Measurements from ENCODE around the gene GRM7. TPM values are rescaled to one million over a fixed set of nuclear protein-coding genes. Genes with fewer than 3 reads are reported as not detected.

The GRM7 gene
- total and polyA plus RNA-seq, 2 donors (not counting 1 experiment from before 2014, with no cell fraction given): not detected

DNA sequence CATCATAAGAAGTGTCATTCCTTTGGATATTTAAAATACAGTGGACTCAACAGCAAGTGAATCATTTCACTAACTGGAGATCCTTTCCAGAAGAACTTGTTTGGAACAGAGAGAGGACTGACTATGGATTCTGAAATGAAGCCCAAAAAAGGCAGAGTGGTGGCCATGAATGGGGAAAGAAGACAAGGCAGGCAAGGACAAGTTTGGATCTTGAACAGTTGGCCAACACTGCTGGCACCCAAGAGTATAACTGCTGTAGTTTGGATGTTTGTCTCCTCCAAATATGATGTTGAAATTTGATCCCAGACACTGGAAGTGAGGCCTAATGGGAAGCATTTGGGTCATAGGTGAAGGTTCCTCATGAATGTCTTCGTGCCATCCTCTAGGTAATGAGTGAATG, 686.9 kb downstream of the GRM7 start:
- H2AFZ ChIP-seq (ENCODE audit: low read length): no peak overlapping the region
- H3K4me1 ChIP-seq (ENCODE audit: control insufficient read depth, extremely low read depth, insufficient read depth, low read length): no peaks in the 10 kb centered on the region
- H4K20me1 ChIP-seq (ENCODE audit: control insufficient read depth, extremely low read depth, insufficient read depth, low read length): no peaks in the 10 kb centered on the region
- H3K79me2 ChIP-seq (ENCODE audit: control insufficient read depth, insufficient read depth, low read length): no peaks in the 10 kb centered on the region
- no peaks in the 10 kb centered on the region for H3K9me3 ChIP-seq (ENCODE audit: control insufficient read depth, insufficient read depth, low read depth, low read length)
- no peak for DNase-seq (ENCODE audit: low read depth in 2 of 2)
- no peak for TF ChIP-seq EZH2 (IDR thresholded peaks at IDR 0.05; ENCODE audit: low read length, missing control alignments)
- H3K36me3 ChIP-seq (ENCODE audit: control insufficient read depth, insufficient read depth, low read length): no peaks in the 10 kb centered on the region
- H3K27ac ChIP-seq (ENCODE audit: insufficient read depth, low read length): no peak overlapping the region
- no peaks in the 10 kb centered on the region for H3K27me3 ChIP-seq (ENCODE audit: control insufficient read depth, insufficient read depth, low read length)
- H3K4me2 ChIP-seq (ENCODE audit: extremely low read depth, insufficient read depth, low read length): no peak overlapping the region
- H3K9ac ChIP-seq (ENCODE audit: insufficient read depth, low read length): no peak overlapping the region
- H3K4me3 ChIP-seq (replicated peaks in 1 of 4; ENCODE audit: control extremely low read depth in 1 of 4, insufficient read depth in 1 of 4, low read depth in 3 of 4, low read length in 4 of 4): no peak overlapping the region

DNA sequence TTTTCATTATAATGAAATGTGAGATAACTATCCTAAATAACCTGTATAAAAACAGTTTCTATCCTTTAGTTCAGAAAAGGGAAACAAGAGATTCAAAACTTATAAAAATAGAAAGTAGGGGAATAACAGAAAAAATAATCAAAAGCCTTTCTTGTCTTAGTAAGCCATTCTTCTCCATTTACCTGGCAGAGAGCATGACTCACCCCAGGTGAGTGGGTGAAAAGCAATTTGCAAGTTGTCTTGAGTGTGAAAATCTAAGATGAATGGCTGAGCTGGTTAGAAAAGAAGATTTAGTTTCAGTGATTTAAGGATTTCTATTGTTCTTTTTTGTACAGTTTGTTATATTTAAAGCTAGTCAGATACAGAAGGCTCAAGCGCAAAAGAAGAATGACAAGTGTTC, 702.0 kb downstream of the GRM7 start:
- Histone ChIP-seq H2AFZ (ENCODE audit: low read length) (no peak overlapping the region), H3K4me1 (ENCODE audit: control insufficient read depth, extremely low read depth, insufficient read depth, low read length) (no peaks in the 10 kb centered on the region), H3K27ac (ENCODE audit: insufficient read depth, low read length) (no peak overlapping the region), H3K36me3 (ENCODE audit: control insufficient read depth, insufficient read depth, low read length) (no peaks in the 10 kb centered on the region), H3K27me3 (ENCODE audit: control insufficient read depth, insufficient read depth, low read length) (no peaks in the 10 kb centered on the region), H3K4me2 (ENCODE audit: extremely low read depth, insufficient read depth, low read length) (no peak overlapping the region), H3K4me3 (replicated peaks in 1 of 4; ENCODE audit: control extremely low read depth in 1 of 4, insufficient read depth in 1 of 4, low read depth in 3 of 4, low read length in 4 of 4) (no peak overlapping the region), H3K9ac (ENCODE audit: insufficient read depth, low read length) (no peak overlapping the region), H4K20me1 (ENCODE audit: control insufficient read depth, extremely low read depth, insufficient read depth, low read length) (no peaks in the 10 kb centered on the region), H3K9me3 (ENCODE audit: control insufficient read depth, insufficient read depth, low read depth, low read length) (no peaks in the 10 kb centered on the region), H3K79me2 (ENCODE audit: control insufficient read depth, insufficient read depth, low read length) (no peaks in the 10 kb centered on the region)
- no peak for DNase-seq (ENCODE audit: low read depth in 2 of 2)
- no peak for TF ChIP-seq EZH2 (IDR thresholded peaks at IDR 0.05; ENCODE audit: low read length, missing control alignments)
- TF ChIP-seq, protein P1, sequence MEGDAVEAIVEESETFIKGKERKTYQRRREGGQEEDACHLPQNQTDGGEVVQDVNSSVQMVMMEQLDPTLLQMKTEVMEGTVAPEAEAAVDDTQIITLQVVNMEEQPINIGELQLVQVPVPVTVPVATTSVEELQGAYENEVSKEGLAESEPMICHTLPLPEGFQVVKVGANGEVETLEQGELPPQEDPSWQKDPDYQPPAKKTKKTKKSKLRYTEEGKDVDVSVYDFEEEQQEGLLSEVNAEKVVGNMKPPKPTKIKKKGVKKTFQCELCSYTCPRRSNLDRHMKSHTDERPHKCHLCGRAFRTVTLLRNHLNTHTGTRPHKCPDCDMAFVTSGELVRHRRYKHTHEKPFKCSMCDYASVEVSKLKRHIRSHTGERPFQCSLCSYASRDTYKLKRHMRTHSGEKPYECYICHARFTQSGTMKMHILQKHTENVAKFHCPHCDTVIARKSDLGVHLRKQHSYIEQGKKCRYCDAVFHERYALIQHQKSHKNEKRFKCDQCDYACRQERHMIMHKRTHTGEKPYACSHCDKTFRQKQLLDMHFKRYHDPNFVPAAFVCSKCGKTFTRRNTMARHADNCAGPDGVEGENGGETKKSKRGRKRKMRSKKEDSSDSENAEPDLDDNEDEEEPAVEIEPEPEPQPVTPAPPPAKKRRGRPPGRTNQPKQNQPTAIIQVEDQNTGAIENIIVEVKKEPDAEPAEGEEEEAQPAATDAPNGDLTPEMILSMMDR (conservative IDR thresholded peaks at IDR 0.05 in 1 of 2, IDR thresholded peaks at IDR 0.05 in 1 of 2; ENCODE audit: low read depth in 1 of 2, low read length in 2 of 2): no peak

DNA sequence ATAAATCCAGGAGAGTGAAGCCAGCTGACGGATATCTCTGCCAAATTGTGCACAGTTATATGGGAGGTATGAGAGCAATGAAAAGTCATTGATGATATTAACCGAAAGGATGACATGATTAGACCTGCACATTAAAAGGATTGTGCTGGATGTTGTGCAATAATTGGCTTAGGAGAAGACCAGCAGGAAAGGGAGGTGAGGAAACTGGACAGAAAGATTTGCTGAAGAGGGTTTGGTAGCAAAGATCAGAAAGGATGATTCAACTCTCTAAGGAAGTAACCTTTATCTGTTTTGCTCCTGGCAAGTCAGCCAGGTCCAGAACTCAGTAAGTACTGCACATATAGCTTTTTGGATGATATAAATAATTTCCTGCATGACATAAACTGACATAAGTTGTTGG, 704.7 kb downstream of the GRM7 start:
- H2AFZ ChIP-seq (ENCODE audit: low read length): no peak overlapping the region
- DNase-seq (ENCODE audit: low read depth in 2 of 2): peak in 1 of 2 donors; percentile 1
- no peaks in the 10 kb centered on the region for H3K27me3 ChIP-seq (ENCODE audit: control insufficient read depth, insufficient read depth, low read length)
- no peak overlapping the region for H3K27ac ChIP-seq (ENCODE audit: insufficient read depth, low read length)
- H4K20me1 ChIP-seq (ENCODE audit: control insufficient read depth, extremely low read depth, insufficient read depth, low read length): no peaks in the 10 kb centered on the region
- no peak for TF ChIP-seq EZH2 (IDR thresholded peaks at IDR 0.05; ENCODE audit: low read length, missing control alignments)
- TF ChIP-seq, protein P1 (conservative IDR thresholded peaks at IDR 0.05 in 1 of 2, IDR thresholded peaks at IDR 0.05 in 1 of 2; ENCODE audit: low read depth in 1 of 2, low read length in 2 of 2): no peak
- H3K79me2 ChIP-seq (ENCODE audit: control insufficient read depth, insufficient read depth, low read length): no peaks in the 10 kb centered on the region
- H3K4me2 ChIP-seq (ENCODE audit: extremely low read depth, insufficient read depth, low read length): no peak overlapping the region
- H3K9ac ChIP-seq (ENCODE audit: insufficient read depth, low read length): no peak overlapping the region
- H3K4me3 ChIP-seq (replicated peaks in 1 of 4; ENCODE audit: control extremely low read depth in 1 of 4, insufficient read depth in 1 of 4, low read depth in 3 of 4, low read length in 4 of 4): no peak overlapping the region
- no peaks in the 10 kb centered on the region for H3K36me3 ChIP-seq (ENCODE audit: control insufficient read depth, insufficient read depth, low read length)
- no peaks in the 10 kb centered on the region for H3K9me3 ChIP-seq (ENCODE audit: control insufficient read depth, insufficient read depth, low read depth, low read length)
- H3K4me1 ChIP-seq (ENCODE audit: control insufficient read depth, extremely low read depth, insufficient read depth, low read length): no peaks in the 10 kb centered on the region
